Measurements from ENCODE around the gene ALPG. TPM values are rescaled to one million over a fixed set of nuclear protein-coding genes. Genes with fewer than 3 reads are reported as not detected.
"Not testable (repeated sequence)": the region's sequence is repeated elsewhere in the genome, so short reads cannot be mapped to it uniquely, and the experiment has no call there.

The ALPG gene
- total RNA-seq, 1 donor from 2014 or later, result 2.4 TPM

GRCh38 chr2:232448304-232448690 is 41.7 kb downstream of the ALPG start:
- Mint-ChIP-seq H3K4me3 (ENCODE audit: unreplicated experiment) (no peak overlapping the region), H3K4me1 (ENCODE audit: low read depth, unreplicated experiment) (peaks cover 3% of the 10 kb centered on the region)

GRCh38 chr2:232449964-232450363 is 43.3 kb downstream of the ALPG start:
- Mint-ChIP-seq H3K9me3 (ENCODE audit: unreplicated experiment) (peaks cover 4% of the 10 kb centered on the region), H3K27ac (ENCODE audit: unreplicated experiment) (no peak overlapping the region), H3K4me1 (ENCODE audit: low read depth, unreplicated experiment) (peaks cover 3% of the 10 kb centered on the region), H3K27me3 (ENCODE audit: unreplicated experiment) (peaks cover 13% of the 10 kb centered on the region), H3K36me3 (ENCODE audit: unreplicated experiment) (no peaks in the 10 kb centered on the region), H3K4me3 (ENCODE audit: unreplicated experiment) (no peak overlapping the region)
- no peak for DNase-seq
- TF ChIP-seq CTCF (IDR thresholded peaks at IDR 0.05; ENCODE audit: partially characterized antibody, unreplicated experiment), result no peak

More at GRCh38 chr2:232448304-232448690, 41.7 kb downstream of the ALPG start:
- no peak for DNase-seq
- peaks cover 4% of the 10 kb centered on the region for H3K9me3 Mint-ChIP-seq (ENCODE audit: unreplicated experiment)
- TF ChIP-seq CTCF (IDR thresholded peaks at IDR 0.05; ENCODE audit: partially characterized antibody, unreplicated experiment), result no peak
- no peaks in the 10 kb centered on the region for H3K36me3 Mint-ChIP-seq (ENCODE audit: unreplicated experiment)
- H3K27me3 Mint-ChIP-seq (ENCODE audit: unreplicated experiment), result peaks cover 8% of the 10 kb centered on the region
- H3K27ac Mint-ChIP-seq (ENCODE audit: unreplicated experiment), result no peak overlapping the region

GRCh38 chr2:232451645-232452044 is 45.0 kb downstream of the ALPG start:
- H3K4me1 Mint-ChIP-seq (ENCODE audit: low read depth, unreplicated experiment); H3K4me3 Mint-ChIP-seq (ENCODE audit: unreplicated experiment); DNase-seq; H3K27ac Mint-ChIP-seq (ENCODE audit: unreplicated experiment); H3K36me3 Mint-ChIP-seq (ENCODE audit: unreplicated experiment); H3K9me3 Mint-ChIP-seq (ENCODE audit: unreplicated experiment): not testable (repeated sequence)
- peaks cover 14% of the 10 kb centered on the region for H3K27me3 Mint-ChIP-seq (ENCODE audit: unreplicated experiment)

GRCh38 chr2:232454630-232455029 is 48.0 kb downstream of the ALPG start:
- no peak overlapping the region for H3K27ac Mint-ChIP-seq (ENCODE audit: unreplicated experiment)
- H3K4me3 Mint-ChIP-seq (ENCODE audit: unreplicated experiment), result no peak overlapping the region
- H3K36me3 Mint-ChIP-seq (ENCODE audit: unreplicated experiment), result no peaks in the 10 kb centered on the region
- no peak for TF ChIP-seq CTCF (IDR thresholded peaks at IDR 0.05; ENCODE audit: partially characterized antibody, unreplicated experiment)
- DNase-seq, result no peak
- peaks cover 9% of the 10 kb centered on the region for H3K27me3 Mint-ChIP-seq (ENCODE audit: unreplicated experiment)
- peaks cover 3% of the 10 kb centered on the region for H3K4me1 Mint-ChIP-seq (ENCODE audit: low read depth, unreplicated experiment)
- peaks cover 4% of the 10 kb centered on the region for H3K9me3 Mint-ChIP-seq (ENCODE audit: unreplicated experiment)

GRCh38 chr2:232455426-232456255 is 49.0 kb downstream of the ALPG start, which contains the start of gene ALPI:
TSS of gene ALPI (plus strand) at chr2:232456153. CDS start at chr2:232456200, 47 bp downstream.
- no peak for TF ChIP-seq CTCF (IDR thresholded peaks at IDR 0.05; ENCODE audit: partially characterized antibody, unreplicated experiment)
- no peaks in the 10 kb centered on the region for H3K9me3 Mint-ChIP-seq (ENCODE audit: unreplicated experiment)
- no peak within 1 kb of the TSS for H3K4me3 Mint-ChIP-seq (ENCODE audit: unreplicated experiment)
- no peaks in the 10 kb centered on the region for H3K36me3 Mint-ChIP-seq (ENCODE audit: unreplicated experiment)
- no peak within 1 kb of the TSS for H3K27ac Mint-ChIP-seq (ENCODE audit: unreplicated experiment)
- H3K4me1 Mint-ChIP-seq (ENCODE audit: low read depth, unreplicated experiment), result no peaks in the 10 kb centered on the region
- DNase-seq, result no peak
- H3K27me3 Mint-ChIP-seq (ENCODE audit: unreplicated experiment), result peaks cover 6% of the 10 kb centered on the region

Measured in glutamatergic neuron (in vitro differentiated cells).